Pancreas (tissue), 10 donors: ENCODE measurements around the gene OST4. TPM values are rescaled to one million over a fixed set of nuclear protein-coding genes. Genes with fewer than 3 reads are reported as not detected.

Experiments
- ATAC-seq, 4 donors: fragments of 200-7000 bp; cut with Tn5 transposase; one replicate each; pipeline versions ENCODE4 v1.8.0 to v1.9.1; 2020; ENCODE audit warnings: mild to moderate bottlenecking in 4 of 4, moderate library complexity in 4 of 4
- DNase-seq, 6 donors: peaks; one replicate each; pipeline ENCODE4 v3.0.0-alpha.2; 2020
- FAIRE-seq: peaks from 2 replicates; lab custom pipeline; 2012; peaks lifted over from hg19 to GRCh38; lab: Jason Lieb, UNC
- H3K27ac ChIP-seq, 4 donors: fragments of 200-600 bp; sonication (generic); 1 replicate in 3 of 4; 2 replicates in 1 of 4; pipeline versions ENCODE4 v1.5.0 to v1.8.0; 2020
- H3K27me3 ChIP-seq, 4 donors: fragments of 200-600 bp; one replicate each; pipeline ENCODE4 v1.8.0; 2021
- H3K36me3 ChIP-seq, 3 donors: fragments of 200-600 bp; sonication (generic) in 1 of 3; one replicate each; pipeline versions ENCODE4 v1.5.0 to v1.8.0; 2020 to 2021
- H3K4me1 ChIP-seq, 3 donors: fragments of 200-600 bp; one replicate each; pipeline ENCODE4 v1.8.0; 2021
- H3K4me3 ChIP-seq, 4 donors: fragments of 200-600 bp; sonication (generic) in 2 of 4; one replicate each; pipeline versions ENCODE4 v1.5.0 to v1.8.0; 2020 to 2021
- H3K9me3 ChIP-seq, 4 donors: fragments of 200-600 bp; one replicate each; pipeline ENCODE4 v1.8.0; 2021
- CTCF ChIP-seq, 4 donors: fragments of 200-600 bp; sonication (generic) in 3 of 4; IDR thresholded peaks; one replicate each; pipeline versions ENCODE4 v1.5.0 to v1.8.0; 2021; ENCODE audit warnings: antibody characterized with exemption in 4 of 4
- WGBS, 2 donors: extraction: QIAGEN DNeasy Blood & Tissue Kit; methylation state at CpG; one replicate each; pipeline ENCODE4 v1.1.7; 2013; 5-methylcytosine and 5-hydroxymethylcytosine counted together
- intact Hi-C, 3 donors: fragments of 100-400 bp; cut with DNase I; formaldehyde crosslinking; loops; one replicate each; pipeline versions ENCODE4 v1.11.1 to v1.14.2; 2022
- polyA plus RNA-seq, 2 donors: library from polyadenylated mRNA; stranded (reverse); fragments of 200-250 nt; gene quantifications; one replicate each; pipeline ENCODE4 v1.2.3, GENCODE V29; 2013
- total RNA-seq, 6 donors: library from RNA; stranded (reverse); fragmentation: NEBNext Ultra II Directional in 4 of 6; extraction: Animal tissue kit (Norgen Biotek cat#: 25700) in 4 of 6; gene quantifications; one replicate each; pipeline versions ENCODE4 v1.2.1 to v1.2.4, GENCODE V29; 2021 to 2023
- donor health status: healthy with polysubstance abuse.
- donor health status: DM: no; HTN: no; CAD: no; lungs with moderate emphysema.
- donor health status: DM: no; HTN: no; CAD: no.
- donor health status: control.
- donor health status: control.
- donor health status: Bipolar disorder and iron deficiency.
- donor health status: DM: yes; HTN: yes; CAD: no.
- donor health status: DM: no; HTN: no; CAD: no.
- donor health status: DM: no; HTN: no; CAD: no.
- donor health status: DM: yes; HTN: yes; CAD: no.

Gene OST4
- total and polyA plus RNA-seq, 8 donors, result 76.6 to 188 (median 120) TPM

- Histone ChIP-seq H3K9me3 (no peaks in the 10 kb centered on the region), H3K4me3 (no peak overlapping the region), H3K27me3 (no peaks in the 10 kb centered on the region), H3K4me1 (peaks cover 0 to 10% (median 8%) of the 10 kb centered on the region in 3 donors), H3K36me3 (no peaks in the 10 kb centered on the region), H3K27ac (no peak overlapping the region)
- WGBS, 2 donors, result 90% methylated on average over 10 of the region's 10 CpGs
- intact Hi-C loops, result loop anchor here in 1 of 3 donors (5.0 kb wide), 1 partner anchor 177 kb away; the partner anchor contains the start of gene DNAJC5G
- FAIRE-seq (no peak), ATAC-seq (no peak), DNase-seq (peak in 1 of 6 donors; percentile 58)
- TF ChIP-seq CTCF (IDR thresholded peaks at IDR 0.05), result no peak
Observed at GRCh38 chr2:27100036-27100435, 28.6 kb upstream of the OST4 start.

- FAIRE-seq, result no peak
- Histone ChIP-seq H3K36me3 (no peaks in the 10 kb centered on the region), H3K9me3 (no peaks in the 10 kb centered on the region), H3K4me1 (peaks cover 0 to 10% (median 8%) of the 10 kb centered on the region in 3 donors), H3K4me3 (no peak overlapping the region), H3K27ac (no peak overlapping the region), H3K27me3 (no peaks in the 10 kb centered on the region)
- DNase-seq, result peak in 1 of 6 donors; percentile 54
- WGBS, 2 donors, result 89 to 92% methylated on average over 19 of the region's 19 CpGs
- intact Hi-C loops, result loop anchor here in 1 of 3 donors (2.0 to 10.0 kb wide), 2 partner anchors 95 to 179 kb away; no protein-coding TSS in a partner anchor
- TF ChIP-seq CTCF (IDR thresholded peaks at IDR 0.05), result no peak
- no peak for ATAC-seq
Observed at GRCh38 chr2:27099334-27099955, 28.0 kb upstream of the OST4 start.

- TF ChIP-seq CTCF (IDR thresholded peaks at IDR 0.05), result no peak
- intact Hi-C loops, result loop anchor here in 1 of 3 donors (10.0 kb wide), 1 partner anchor 97 kb away; no protein-coding TSS in a partner anchor
- no peaks in the 10 kb centered on the region for H3K27me3 ChIP-seq
- H3K36me3 ChIP-seq, result no peaks in the 10 kb centered on the region
- no peaks in the 10 kb centered on the region for H3K9me3 ChIP-seq
- H3K4me3 ChIP-seq, result no peak overlapping the region
- 88 to 96% methylated on average over 14 of the region's 14 CpGs for WGBS, 2 donors
- H3K27ac ChIP-seq, result no peak overlapping the region
- FAIRE-seq (no peak), DNase-seq (peak in 1 of 6 donors; percentile 53), ATAC-seq (no peak)
- H3K4me1 ChIP-seq, result peaks cover 0 to 10% (median 8%) of the 10 kb centered on the region in 3 donors
Observed at GRCh38 chr2:27097341-27097740, 25.9 kb upstream of the OST4 start.

- no peaks in the 10 kb centered on the region for H3K9me3 ChIP-seq
- FAIRE-seq (no peak), ATAC-seq (peak in 2 of 4 donors; percentile 5 to 8), DNase-seq (no peak)
- no peak overlapping the region for H3K4me3 ChIP-seq
- WGBS, 2 donors, result 48% methylated on average over 3 of the region's 3 CpGs
- H3K4me1 ChIP-seq, result peaks cover 0 to 10% (median 8%) of the 10 kb centered on the region in 3 donors
- H3K27ac ChIP-seq, result no peak overlapping the region
- H3K36me3 ChIP-seq, result no peaks in the 10 kb centered on the region
- intact Hi-C loops, result loop anchor here in 1 of 3 donors (10.0 kb wide), 1 partner anchor 98 kb away; no protein-coding TSS in a partner anchor
- H3K27me3 ChIP-seq, result no peaks in the 10 kb centered on the region
- TF ChIP-seq CTCF (IDR thresholded peaks at IDR 0.05), result no peak
Observed at GRCh38 chr2:27096748-27097297, 25.4 kb upstream of the OST4 start.
